NCI-H1092 (cell line): ENCODE measurements around the gene CNPPD1.

ENCODE experiments used
- DNase-seq: peaks from one replicate; lab custom pipeline; 2025; lab: John Stamatoyannopoulos, UW

Gene CNPPD1

GRCh38 chr2:219122202-219122980 lies 54.3 kb downstream of the CNPPD1 start:
- DNase-seq = no peak
